GM21360 (cell line): ENCODE data around the gene CERS6.

Experiments used
- ATAC-seq: cut with Tn5 transposase; IDR thresholded peaks from one replicate; pipeline ENCODE4 v1.9.1; 2021; ENCODE audit warnings: mild to moderate bottlenecking, moderate library complexity; ENCODE audit not compliant: unreplicated experiment

Gene CERS6

DNA sequence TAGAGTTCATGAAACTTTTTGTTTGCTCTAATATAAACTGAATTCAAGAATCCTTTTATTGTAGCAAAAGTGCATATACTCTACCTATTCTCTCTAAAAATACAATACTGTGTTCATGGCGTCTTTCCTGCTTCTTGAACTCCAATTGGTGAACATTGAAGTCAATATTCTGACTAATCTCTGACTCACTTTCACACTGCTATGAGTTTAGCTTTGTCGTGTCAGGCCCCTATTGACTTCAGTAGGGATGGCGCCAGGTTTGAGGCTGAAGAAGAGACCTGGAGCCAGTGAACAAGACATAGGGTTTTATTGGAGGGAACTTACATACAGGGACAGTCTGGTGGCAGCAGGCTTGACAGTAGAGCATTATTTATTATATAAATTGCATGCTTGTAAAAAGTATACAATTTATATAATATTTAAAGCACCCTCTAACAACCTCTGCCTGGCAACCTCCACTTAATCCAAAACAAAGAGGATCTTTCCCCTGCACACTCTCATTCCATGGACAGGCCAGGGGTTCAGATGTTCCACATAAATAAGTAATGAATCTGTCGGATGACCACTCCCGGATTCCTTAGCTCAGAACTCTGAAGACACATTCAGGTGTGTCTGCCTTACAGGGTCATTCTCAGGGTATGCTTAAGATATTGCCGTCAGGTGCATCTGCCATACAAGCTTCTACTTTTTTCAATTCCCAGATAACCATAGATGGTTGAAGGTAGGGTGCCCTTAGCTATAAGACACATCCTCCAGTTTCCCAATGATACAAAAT, 141.0 kb downstream of the CERS6 start:
- ATAC-seq, result no peak

- no peak for ATAC-seq
These were observed 143.7 kb downstream of the CERS6 start for GRCh38 chr2:168599738-168600137.

DNA sequence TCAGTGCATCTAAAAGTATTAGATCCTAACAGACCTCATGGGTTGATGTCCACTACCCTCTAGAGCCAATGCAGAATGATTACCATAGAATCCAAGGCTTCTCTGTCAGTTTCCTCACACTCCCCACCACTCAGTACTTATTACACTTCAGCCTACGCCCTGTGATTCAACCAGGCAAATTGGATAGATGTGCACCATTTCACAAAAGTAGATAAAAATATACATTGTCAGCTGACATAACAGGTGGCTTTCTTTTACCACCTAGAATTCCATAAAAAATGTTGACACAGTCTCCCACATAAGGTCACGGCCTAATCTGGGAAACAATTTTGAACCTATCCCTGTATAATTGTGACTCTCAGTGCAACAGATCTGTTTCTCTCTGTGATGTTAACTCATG, 144.9 kb downstream of the CERS6 start:
- no peak for ATAC-seq

DNA sequence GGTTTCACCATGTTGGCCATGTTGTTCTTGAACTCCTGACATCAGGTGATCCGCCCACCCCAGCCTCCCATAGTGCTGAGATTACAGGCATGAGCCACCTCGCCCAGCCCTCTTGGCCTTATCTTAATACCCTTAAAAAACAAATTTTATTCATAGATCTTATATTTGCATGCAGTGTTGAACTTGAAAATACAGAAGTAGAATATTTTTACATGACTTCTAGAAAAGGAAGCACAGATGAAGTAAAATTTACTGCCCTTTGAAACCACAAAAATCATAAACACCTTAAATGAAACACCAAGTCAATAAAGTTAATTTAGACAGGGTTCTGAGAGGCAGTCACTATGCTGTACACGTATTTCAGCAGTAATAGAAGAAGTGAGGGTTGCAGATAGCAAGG, 145.7 kb downstream of the CERS6 start:
- ATAC-seq, result peak; percentile 56

- ATAC-seq, result no peak
These were observed 146.3 kb downstream of the CERS6 start for GRCh38 chr2:168602379-168602778.

GRCh38 chr2:168602846-168603401, 146.9 kb downstream of the CERS6 start:
- ATAC-seq, result no peak

DNA sequence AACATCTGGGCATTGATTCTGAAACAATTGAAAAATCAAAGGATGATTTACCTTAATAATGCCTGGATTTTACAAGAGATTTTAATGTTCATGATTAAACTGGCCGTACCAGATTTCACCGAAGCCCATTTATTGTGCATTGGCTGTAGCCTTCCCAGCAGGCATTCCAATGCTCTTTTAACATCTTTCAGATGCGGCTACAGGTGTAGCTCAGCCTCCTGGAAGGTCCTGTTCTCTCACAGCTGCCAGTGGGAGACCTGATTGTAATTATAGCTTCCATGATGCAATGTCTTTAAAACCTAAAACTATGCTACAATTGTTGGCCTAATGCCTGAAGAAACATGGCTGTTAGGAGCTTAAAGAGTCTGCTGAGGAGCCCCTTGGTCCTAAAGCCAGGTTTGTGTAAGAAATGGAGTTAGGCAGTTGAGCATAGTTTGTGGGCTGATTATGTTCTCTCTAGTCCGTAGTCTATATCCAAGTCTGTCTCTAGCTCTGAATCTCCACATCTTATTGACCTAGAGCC, 147.4 kb downstream of the CERS6 start:
- ATAC-seq, result no peak

GRCh38 chr2:168604252-168604651, 148.2 kb downstream of the CERS6 start:
- no peak for ATAC-seq

DNA sequence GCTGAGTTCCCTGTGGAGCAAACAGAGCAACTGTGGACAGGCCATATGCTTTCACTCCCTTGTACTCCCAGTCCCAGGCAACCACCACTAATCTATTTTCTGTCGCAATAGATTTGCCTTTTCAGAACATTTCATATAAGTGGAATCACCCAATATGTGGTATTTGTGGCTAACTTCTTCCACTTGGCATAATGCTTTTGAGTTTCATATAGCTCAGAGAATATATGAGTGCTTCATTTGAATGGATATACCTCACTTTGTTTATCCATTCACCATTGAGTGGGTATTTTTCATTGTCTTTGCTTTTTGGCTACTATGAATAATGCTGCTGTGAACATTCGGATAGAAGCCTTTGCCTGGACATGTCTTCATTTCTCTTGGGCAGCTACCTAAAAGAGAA, 151.9 kb downstream of the CERS6 start:
- ATAC-seq, result no peak

DNA sequence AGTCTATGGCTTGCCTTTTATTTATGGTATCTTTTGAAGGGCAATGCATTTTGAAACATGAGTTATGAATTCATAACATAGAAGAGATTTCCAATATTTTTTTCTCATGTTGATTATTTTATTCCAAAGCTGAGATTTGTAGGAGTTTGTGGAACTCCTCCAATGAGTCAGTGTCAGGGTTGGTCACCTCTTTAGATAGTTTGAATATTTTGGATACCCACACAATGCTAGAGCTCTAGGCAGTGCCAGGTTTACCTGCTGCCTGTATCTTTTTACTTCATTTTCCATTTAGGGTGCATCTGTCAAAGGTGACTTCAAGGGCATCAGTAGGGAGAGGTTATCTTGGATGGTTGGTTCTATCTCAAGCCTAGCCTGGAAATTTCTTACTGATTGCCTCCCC, 152.7 kb downstream of the CERS6 start:
- ATAC-seq, result no peak

DNA sequence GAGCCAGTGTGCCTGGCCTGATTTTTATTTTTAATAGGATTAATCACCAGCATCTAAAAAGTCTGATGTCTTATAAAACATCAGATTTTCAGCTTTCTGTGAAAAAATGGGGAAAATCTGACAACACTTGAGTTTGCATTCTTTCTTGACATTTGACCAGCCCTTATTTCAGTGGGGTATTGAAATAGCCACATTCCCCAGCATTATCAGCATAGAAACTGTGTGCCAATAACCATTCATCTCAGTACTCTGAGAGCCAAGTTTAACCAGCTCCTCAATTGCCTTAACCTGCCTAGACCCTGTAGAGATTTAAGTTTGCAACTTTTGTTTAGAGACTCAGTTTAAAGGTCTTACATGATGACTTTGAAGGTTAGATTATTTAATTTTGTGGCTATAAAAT, 155.0 kb downstream of the CERS6 start:
- ATAC-seq, result no peak

DNA sequence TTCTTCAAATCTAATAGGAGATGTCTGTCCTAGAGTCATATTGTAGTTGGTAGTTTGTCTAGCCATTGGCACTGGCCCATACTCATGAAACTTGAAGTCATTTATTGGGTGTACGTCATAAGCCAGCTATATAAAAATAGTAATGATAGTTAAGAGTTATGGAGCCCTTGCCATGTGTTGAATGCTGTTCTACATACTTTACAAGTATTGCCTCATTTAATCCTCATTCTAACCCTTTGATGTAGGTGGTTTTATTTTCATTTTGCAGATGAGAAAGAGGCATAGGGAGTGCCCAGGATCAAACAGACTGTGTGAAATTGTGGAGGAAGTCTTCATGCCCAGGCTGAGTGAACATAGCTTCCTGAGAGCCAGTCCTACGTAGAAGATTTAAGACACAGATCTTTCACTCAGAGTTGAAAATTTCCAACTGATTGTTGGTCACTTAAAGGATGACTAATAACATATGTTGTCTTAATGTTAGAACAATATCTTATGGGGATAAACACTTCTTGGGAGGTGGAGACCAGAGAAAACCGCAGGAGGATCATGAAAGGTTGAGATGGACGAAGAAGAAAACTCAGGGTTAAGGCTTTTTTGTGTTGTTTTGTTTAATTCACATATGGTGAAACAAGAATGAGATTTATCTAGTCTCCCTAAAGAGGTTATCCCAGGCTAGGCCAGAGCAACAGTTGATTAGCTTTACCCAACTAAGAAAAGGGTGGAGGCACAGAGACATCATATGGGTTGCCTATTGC, 156.0 kb downstream of the CERS6 start:
- ATAC-seq, result no peak

GRCh38 chr2:168612719-168613118, 156.6 kb downstream of the CERS6 start:
- ATAC-seq, result no peak

DNA sequence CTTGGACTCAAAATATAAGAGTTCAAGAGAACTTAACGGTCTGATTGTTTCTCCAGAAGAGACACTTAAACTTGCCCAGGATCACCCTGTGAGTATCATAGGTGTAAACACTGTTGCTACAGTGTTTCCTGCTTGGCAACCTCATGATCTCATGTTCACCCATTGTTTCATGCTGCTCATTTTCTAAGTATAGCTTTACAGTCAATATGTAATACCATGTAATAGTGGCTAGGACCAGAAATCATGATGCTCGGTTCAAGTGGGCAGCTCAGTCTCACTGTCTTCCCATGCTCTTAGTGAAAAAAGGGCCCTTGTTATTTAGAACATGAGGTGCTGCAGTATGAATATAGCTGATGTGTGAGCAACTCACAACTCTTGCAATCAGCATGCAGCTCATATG, 157.5 kb downstream of the CERS6 start:
- no peak for ATAC-seq

DNA sequence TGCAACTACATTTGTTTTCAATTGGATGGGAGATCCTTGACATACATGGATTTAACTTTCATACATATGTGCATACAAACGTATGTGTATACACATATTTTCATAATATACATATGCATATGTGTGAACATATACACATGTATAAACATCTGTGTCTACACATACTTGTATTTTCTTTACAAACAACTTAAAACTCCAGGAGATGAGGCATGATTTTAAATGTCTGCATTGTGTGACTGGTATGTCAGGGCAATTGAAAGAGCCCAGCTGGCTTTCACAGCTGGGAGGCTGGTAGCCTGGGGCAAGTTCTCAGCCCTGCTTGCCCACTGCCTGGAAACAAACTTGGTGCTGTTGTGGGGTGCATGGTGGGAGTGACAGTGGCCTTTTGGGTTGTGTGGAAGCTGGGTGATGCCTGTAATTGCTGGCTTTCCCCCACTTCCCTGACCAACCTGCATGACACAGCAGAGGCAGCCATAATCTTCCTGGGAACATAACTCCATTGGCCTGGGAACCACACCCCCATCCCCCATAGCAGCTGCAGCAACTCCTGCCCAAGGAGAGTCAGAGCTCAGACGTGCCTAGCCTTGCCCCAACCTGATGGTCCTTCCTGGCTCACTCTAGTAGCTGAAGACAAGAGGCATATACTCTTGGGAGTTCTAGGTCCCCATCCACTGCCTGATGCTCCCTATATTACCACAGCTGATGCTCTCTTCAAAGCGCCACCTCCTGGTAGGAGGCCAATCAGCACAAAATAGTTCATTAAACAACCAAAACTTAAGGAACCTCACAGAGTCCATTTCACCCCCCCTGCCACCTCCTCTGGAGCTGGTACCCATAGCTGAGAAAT, 158.3 kb downstream of the CERS6 start:
- ATAC-seq, result no peak

DNA sequence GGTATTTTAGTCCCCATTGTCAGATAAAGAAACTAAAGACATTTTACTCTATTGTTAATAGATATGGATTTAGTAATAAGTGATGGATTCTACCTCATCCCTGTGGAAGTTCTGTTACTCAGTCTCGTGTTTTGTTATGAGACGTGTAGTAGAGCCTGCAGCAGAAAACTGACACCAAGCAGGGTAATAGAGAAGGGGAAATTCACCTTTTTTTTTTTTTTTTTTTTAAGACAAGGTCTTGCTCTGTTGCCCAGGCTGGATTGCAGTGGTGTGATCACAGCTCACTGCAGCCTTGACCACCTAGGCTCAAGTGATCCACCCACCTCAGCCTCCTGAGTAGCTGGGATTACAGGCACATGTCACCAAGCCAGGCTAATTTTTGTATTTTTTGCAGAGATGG, 164.5 kb downstream of the CERS6 start:
- no peak for ATAC-seq

- no peak for ATAC-seq
These were observed 166.5 kb downstream of the CERS6 start for GRCh38 chr2:168622559-168622958.

- ATAC-seq, result peak; percentile 73
These were observed 168.0 kb downstream of the CERS6 start for GRCh38 chr2:168624028-168624427.

DNA sequence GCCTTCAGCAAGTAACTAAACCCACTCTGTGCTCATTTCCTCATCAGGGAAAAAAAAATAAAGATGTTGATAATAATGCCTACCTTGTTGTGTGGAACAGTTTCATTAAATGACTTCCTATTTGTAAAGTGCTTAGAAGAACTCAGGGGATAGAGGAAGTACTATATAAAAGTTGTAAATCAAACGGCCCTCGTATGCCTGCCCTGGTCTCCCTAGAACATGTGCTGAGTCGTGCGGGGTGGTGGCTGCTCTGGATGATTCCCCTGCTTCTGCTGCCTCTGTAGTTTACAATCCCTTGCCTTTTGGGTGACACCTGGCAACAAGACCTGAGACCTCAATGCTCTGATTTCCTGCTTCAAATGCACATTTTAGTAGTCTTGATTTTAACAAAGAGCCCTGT, 170.0 kb downstream of the CERS6 start:
- ATAC-seq, result no peak

- no peak for ATAC-seq
These were observed 170.6 kb downstream of the CERS6 start for GRCh38 chr2:168626647-168627046.

- no peak for ATAC-seq
These were observed 176.6 kb downstream of the CERS6 start for GRCh38 chr2:168632709-168633121.
